ENCODE measurements around the gene CDK6. TPM values are rescaled to one million over a fixed set of nuclear protein-coding genes. Genes with fewer than 3 reads are reported as not detected.

Gene CDK6
- total RNA-seq, 1 experiment from 2014 or later = 38.7 TPM

- ChIA-PET POLR2A (ENCODE audit: unreplicated experiment) (no interaction called here), CTCF (no interaction called here)
- no peak for ATAC-seq
- H3K79me2 ChIP-seq (ENCODE audit: low read length) = no peaks in the 10 kb centered on the region
- BruUV-seq (replicated peaks) = no TSS peak
- no peak for DNase-seq
- intact Hi-C loops (cut with micrococcal nuclease) = no loop called here
- H3K4me1 ChIP-seq (ENCODE audit: insufficient read depth, low read length) = no peaks in the 10 kb centered on the region
- TF ChIP-seq EZH2 (IDR thresholded peaks at IDR 0.05; ENCODE audit: low read length, unreplicated experiment) = no peak
- peaks cover 8% of the 10 kb centered on the region; the same call in 1 of the 2 replicates for H3K27me3 ChIP-seq (ENCODE audit: low read length)
- H2AFZ ChIP-seq (ENCODE audit: low read length) = no peak overlapping the region
- no peaks in the 10 kb centered on the region for H3F3A ChIP-seq (ENCODE audit: low read length, unreplicated experiment)
- no peaks in the 10 kb centered on the region for H3K9me3 ChIP-seq (ENCODE audit: low read length)
- no peak overlapping the region for H3K4me2 ChIP-seq (ENCODE audit: low read length)
- H3K4me3 ChIP-seq (ENCODE audit: low read length) = no peak overlapping the region
- H4K20me1 ChIP-seq (ENCODE audit: low read length) = no peaks in the 10 kb centered on the region
- H3K9ac ChIP-seq (ENCODE audit: low read length) = no peak overlapping the region
- H3K36me3 ChIP-seq (ENCODE audit: low read depth, low read length) = no peaks in the 10 kb centered on the region
- no peak overlapping the region for H3K27ac ChIP-seq (ENCODE audit: low read length)
- no peaks in the 10 kb centered on the region for H3K9me2 ChIP-seq (replicated peaks; ENCODE audit: low read length)
Measured at GRCh38 chr7:92848851-92849250, 12.5 kb upstream of the CDK6 start.

- ATAC-seq = no peak
- no peaks in the 10 kb centered on the region for H3K4me1 ChIP-seq (ENCODE audit: insufficient read depth, low read length)
- intact Hi-C loops (cut with micrococcal nuclease) = no loop called here
- H3K27me3 ChIP-seq (ENCODE audit: low read length) = peaks cover 8% of the 10 kb centered on the region; the same call in 1 of the 2 replicates
- DNase-seq = no peak
- no peaks in the 10 kb centered on the region for H3K9me3 ChIP-seq (ENCODE audit: low read length)
- POLR2A ChIA-PET (ENCODE audit: unreplicated experiment) = no interaction called here
- CTCF ChIA-PET = no interaction called here
- H2AFZ ChIP-seq (ENCODE audit: low read length) = no peak overlapping the region
- H3K9me2 ChIP-seq (replicated peaks; ENCODE audit: low read length) = no peaks in the 10 kb centered on the region
- H3K36me3 ChIP-seq (ENCODE audit: low read depth, low read length) = no peaks in the 10 kb centered on the region
- H3K9ac ChIP-seq (ENCODE audit: low read length) = no peak overlapping the region
- no peaks in the 10 kb centered on the region for H3K79me2 ChIP-seq (ENCODE audit: low read length)
- H3K4me3 ChIP-seq (ENCODE audit: low read length) = no peak overlapping the region
- no peaks in the 10 kb centered on the region for H4K20me1 ChIP-seq (ENCODE audit: low read length)
- H3F3A ChIP-seq (ENCODE audit: low read length, unreplicated experiment) = no peaks in the 10 kb centered on the region
- no peak overlapping the region for H3K27ac ChIP-seq (ENCODE audit: low read length)
- TF ChIP-seq EZH2phosphoT487 (IDR thresholded peaks at IDR 0.05; ENCODE audit: borderline replicate concordance, low read length) = no peak
- TF ChIP-seq, protein P1, sequence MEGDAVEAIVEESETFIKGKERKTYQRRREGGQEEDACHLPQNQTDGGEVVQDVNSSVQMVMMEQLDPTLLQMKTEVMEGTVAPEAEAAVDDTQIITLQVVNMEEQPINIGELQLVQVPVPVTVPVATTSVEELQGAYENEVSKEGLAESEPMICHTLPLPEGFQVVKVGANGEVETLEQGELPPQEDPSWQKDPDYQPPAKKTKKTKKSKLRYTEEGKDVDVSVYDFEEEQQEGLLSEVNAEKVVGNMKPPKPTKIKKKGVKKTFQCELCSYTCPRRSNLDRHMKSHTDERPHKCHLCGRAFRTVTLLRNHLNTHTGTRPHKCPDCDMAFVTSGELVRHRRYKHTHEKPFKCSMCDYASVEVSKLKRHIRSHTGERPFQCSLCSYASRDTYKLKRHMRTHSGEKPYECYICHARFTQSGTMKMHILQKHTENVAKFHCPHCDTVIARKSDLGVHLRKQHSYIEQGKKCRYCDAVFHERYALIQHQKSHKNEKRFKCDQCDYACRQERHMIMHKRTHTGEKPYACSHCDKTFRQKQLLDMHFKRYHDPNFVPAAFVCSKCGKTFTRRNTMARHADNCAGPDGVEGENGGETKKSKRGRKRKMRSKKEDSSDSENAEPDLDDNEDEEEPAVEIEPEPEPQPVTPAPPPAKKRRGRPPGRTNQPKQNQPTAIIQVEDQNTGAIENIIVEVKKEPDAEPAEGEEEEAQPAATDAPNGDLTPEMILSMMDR (conservative IDR thresholded peaks at IDR 0.05; ENCODE audit: low read depth, low read length) = no peak
- no peak for TF ChIP-seq EZH2 (IDR thresholded peaks at IDR 0.05; ENCODE audit: low read length, unreplicated experiment)
- H3K4me2 ChIP-seq (ENCODE audit: low read length) = no peak overlapping the region
- no TSS peak for BruUV-seq (replicated peaks)
Measured at GRCh38 chr7:92848441-92848840, 12.1 kb upstream of the CDK6 start.

DNA sequence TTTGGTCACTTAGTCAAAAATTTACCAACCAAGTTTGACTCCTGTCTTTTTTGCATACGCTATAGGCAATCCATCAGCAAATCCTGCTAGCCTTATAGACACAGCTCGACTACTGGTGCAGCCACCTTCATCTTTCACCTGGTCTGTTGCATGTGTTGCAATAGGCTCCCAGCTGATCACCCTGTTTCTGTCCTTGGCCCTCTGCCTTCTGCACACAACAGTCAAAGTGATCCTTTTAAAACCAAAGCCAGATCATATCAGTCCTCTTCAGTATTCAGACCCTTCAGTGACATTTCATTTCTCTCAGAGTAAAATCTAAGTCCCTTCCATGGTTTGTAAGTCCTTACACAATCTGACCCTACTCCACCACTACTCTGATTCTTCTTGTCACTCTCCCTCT, 10.9 kb upstream of the CDK6 start:
- no peak overlapping the region for H3K27ac ChIP-seq (ENCODE audit: low read length)
- CTCF ChIA-PET = no interaction called here
- no peaks in the 10 kb centered on the region for H3K4me1 ChIP-seq (ENCODE audit: insufficient read depth, low read length)
- ATAC-seq (no peak), DNase-seq (no peak)
- no peak overlapping the region for H3K9ac ChIP-seq (ENCODE audit: low read length)
- H3K4me3 ChIP-seq (ENCODE audit: low read length) = no peak overlapping the region
- no peaks in the 10 kb centered on the region for H3K9me3 ChIP-seq (ENCODE audit: low read length)
- no peaks in the 10 kb centered on the region for H4K20me1 ChIP-seq (ENCODE audit: low read length)
- intact Hi-C loops (cut with micrococcal nuclease) = no loop called here
- H3K4me2 ChIP-seq (ENCODE audit: low read length) = no peak overlapping the region
- TF ChIP-seq, protein P1 (conservative IDR thresholded peaks at IDR 0.05; ENCODE audit: low read depth, low read length) = no peak
- TF ChIP-seq EZH2 (IDR thresholded peaks at IDR 0.05; ENCODE audit: low read length, unreplicated experiment) (no peak), EZH2phosphoT487 (IDR thresholded peaks at IDR 0.05; ENCODE audit: borderline replicate concordance, low read length) (no peak)
- no peak overlapping the region for H2AFZ ChIP-seq (ENCODE audit: low read length)
- H3K27me3 ChIP-seq (ENCODE audit: low read length) = peaks cover 8% of the 10 kb centered on the region; the same call in 1 of the 2 replicates
- POLR2A ChIA-PET (ENCODE audit: unreplicated experiment) = no interaction called here
- H3K9me2 ChIP-seq (replicated peaks; ENCODE audit: low read length) = no peaks in the 10 kb centered on the region
- BruUV-seq (replicated peaks) = no TSS peak
- no peaks in the 10 kb centered on the region for H3K79me2 ChIP-seq (ENCODE audit: low read length)
- H3K36me3 ChIP-seq (ENCODE audit: low read depth, low read length) = no peaks in the 10 kb centered on the region
- no peaks in the 10 kb centered on the region for H3F3A ChIP-seq (ENCODE audit: low read length, unreplicated experiment)
